ENCODE measurements around the gene BAIAP3.

The BAIAP3 gene

DNA sequence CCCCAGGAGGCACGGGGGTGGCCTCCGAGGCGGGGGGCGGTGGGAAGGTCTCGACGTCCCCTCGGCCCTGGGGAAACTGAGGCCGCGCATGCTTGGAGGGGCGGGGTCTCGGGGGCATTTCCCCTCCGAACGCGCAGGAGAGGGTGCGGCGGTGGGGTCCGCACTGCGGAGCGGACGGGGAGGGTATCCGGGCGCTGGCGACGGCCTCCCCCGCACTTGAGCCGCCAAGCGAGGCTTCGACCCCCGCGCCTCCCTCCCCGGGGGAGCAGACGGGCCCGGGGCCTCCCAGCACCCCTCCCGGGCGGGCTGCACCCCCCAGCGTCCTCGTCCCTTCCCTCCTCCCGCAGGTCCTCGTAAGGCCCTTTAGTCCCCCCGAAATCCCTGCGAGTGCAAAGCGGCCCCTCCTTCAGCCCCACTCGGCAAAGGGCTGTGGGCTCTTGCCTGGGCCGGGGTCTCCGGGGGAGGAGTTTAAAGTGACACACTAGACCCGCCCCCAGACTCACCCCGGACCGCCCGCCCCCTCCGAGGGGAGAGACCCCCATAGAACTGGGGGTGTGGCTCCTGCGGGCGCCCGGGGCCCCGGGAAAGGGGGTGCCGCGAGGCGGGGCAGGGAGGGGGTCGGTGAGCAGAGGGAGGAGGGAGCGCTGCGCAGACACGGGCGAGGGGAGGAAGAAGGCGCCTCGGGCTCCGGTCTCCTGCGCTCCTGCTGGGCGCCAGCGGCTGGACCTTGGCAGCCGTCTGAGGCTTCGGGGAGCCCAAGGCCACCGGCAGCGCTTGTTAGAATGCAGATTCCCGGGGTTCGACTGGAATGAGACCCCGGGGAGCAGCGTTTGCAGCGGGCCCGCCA, 632 bp downstream of the BAIAP3 start:
- DNase-seq, result no peak

GRCh38 chr16:1334739-1335138, 1.3 kb downstream of the BAIAP3 start:
- no peak for DNase-seq

DNA sequence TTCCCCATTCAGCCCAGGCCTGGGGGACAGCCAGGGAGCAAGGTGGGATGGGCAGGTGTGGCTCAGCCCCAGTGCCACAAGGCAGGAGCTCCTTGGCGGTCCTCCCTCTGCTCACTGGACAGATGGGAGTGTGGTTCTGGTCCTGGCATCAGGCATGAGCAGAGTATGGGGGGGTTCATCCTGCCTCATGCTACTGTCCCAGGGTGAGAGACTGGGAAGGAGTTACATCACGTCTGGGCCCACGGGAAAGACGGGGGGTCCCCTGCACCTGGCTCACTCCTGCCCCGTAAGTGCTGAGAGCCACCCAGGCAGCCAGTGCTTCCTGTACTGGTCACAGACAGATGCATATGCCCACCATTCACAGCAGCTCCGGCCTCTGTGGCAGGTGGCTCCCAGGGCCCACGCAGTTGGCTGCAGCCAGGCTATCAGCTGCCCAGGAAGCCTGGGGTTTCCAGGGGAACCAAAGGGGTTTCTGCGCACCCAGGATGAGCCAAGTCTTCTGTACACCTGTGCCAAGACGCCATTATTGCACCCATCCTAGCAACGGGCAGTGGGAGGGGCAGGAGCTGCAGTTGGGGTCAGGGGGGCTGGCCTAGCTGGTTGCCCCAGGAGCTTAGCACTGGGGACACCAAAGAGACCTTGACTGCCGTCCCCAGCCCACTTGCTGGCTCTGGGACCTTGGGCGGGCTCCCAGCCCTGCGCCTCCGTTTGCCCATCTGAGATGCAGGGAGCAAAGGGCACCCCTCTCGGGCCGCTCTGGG, 1.9 kb downstream of the BAIAP3 start:
- no peak for DNase-seq

DNA sequence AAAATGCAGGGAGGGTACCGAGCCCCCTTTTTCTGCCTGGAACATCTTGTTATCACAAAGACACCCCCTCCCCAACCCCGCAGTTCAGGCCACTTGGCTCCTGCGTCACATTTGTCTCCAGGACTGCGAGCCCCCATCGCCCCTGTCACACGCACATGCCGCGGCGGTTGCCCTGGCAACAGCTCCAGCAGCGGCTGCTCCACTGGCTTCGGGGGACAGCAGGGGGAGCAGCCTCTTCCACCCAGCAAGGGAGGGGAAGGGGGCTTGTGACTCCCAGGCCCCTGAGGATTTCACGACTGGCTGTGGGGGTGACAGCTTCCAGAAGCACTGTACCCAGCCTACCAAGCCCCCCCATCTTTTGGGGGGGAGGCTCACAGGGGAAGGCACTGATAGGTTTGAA, 2.6 kb downstream of the BAIAP3 start:
- DNase-seq, result no peak

- no peak for DNase-seq
Measured at GRCh38 chr16:1336619-1337018, 3.2 kb downstream of the BAIAP3 start.

DNA sequence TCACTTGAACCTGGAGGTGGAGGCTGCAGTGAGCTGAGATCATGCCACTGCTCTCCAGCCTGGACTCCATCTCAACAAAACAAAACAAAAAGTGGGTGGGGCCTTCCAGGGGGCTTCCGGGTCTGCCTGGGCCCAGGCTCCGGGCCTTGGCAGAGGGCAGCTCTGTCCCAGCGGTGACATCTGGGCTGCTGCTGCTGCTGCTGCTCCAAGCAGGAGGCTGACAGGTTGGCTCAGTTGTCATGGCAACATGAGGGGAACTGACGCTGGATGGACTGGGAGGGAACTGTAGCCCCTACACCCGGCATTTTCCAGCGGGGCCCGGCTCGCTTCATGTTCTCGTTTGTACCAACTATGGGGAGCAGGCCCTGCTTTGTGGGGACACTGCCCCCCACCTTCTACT, 4.0 kb downstream of the BAIAP3 start:
- DNase-seq, result no peak

- no peak for DNase-seq
Measured at GRCh38 chr16:1338119-1338730, 4.8 kb downstream of the BAIAP3 start.

- DNase-seq, result no peak
Measured at GRCh38 chr16:1338855-1339675, 5.6 kb downstream of the BAIAP3 start.

DNA sequence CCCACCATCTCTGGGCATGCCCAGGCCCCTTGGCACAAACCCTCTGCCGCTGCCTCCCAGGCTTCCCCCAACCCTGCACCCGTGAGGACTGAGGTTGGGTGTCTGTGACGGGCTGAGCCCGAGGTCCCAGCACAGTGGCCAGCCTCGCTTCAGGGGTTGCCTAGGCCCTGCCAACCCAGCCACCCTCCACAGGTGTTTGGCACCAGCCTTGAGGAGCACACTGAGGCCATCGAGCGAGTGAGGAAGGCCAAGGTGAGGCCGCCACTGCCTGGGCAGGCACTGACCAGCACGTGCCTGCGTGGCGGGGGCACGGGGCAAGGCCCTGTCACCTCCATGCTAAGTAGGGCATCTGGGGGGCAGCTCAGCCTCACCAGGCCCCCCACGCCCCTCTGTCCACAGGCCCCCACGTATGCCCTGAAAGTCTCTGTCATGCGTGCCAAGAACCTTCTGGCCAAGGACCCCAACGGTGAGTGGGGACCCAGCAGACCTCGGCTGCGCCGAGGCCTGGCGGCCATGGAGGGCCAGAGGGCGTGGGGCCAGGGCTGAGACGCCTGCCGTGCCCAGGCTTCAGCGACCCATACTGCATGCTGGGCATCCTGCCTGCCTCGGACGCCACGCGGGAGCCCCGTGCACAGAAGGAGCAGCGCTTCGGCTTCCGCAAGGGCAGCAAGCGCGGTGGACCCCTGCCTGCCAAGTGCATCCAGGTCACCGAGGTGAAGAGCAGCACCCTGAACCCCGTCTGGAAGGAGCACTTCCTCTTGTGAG, 7.5 kb downstream of the BAIAP3 start:
- DNase-seq, result no peak

- DNase-seq, result no peak
Measured at GRCh38 chr16:1341495-1342420, 8.3 kb downstream of the BAIAP3 start.

DNA sequence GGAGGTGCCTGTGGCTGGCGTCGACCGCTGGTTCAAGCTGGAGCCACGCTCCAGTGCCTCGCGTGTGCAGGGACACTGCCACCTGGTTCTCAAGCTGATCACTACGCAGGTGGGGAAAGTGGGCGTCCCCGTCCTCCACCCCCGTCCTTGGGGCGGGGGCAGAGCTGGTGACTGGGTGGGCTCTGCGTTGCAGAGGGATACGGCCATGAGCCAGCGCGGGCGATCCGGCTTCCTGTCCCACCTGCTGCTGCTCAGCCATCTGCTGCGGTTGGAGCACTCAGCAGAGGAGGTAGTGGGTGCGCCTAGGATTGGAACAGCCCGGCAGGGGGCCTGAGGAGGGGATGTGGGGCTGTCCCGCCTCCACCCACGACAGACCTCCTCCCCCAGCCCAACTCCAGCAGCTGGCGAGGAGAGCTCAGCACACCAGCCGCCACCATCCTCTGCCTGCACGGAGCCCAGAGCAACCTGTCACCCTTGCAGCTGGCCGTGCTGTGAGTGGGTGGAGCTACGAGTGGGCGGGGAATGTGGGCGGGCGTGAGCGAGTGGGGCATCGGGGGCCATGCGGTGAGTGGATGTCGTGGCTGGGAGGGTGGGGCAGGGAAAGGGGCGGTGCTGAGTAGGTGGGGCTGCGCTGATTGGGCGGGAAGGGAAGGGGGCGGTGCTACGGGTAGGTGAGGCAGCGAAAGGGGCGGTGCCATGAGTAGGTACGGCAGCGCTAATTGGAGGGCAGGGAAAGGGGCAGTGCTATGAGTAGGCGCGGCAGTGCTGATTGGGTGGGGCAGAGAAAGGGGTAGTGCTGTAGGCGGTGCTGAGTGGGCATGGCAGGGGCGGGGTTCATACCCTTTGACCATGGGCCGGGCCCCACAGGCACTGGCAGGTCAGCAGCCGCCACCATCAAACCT, 9.3 kb downstream of the BAIAP3 start:
- peak; percentile 95 for DNase-seq

GRCh38 chr16:1343428-1344242, 10.2 kb downstream of the BAIAP3 start:
- DNase-seq, result no peak

DNA sequence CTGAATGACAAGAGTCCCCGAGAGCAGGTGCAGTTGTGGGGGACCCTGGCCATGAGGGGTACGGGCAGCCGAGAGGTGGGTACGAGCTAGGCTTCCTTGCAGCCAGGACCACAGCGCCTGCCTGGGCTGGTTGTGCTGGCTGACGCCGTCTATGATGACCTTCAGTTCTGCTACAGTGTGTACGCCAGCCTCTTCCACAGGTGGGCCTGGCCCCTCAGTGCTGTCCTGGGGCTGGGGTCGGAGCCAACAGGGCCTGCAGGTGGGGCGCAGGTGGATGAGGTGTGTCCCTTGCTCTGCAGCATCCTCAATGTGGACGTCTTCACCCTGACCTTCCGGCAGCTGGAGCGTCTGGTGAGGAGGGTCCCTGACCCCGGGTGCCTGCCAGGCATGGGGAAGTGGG, 11.1 kb downstream of the BAIAP3 start:
- DNase-seq, result no peak

GRCh38 chr16:1345087-1345486, 11.6 kb downstream of the BAIAP3 start:
- DNase-seq, result no peak

- DNase-seq, result no peak
Measured at GRCh38 chr16:1345651-1346421, 12.4 kb downstream of the BAIAP3 start.

DNA sequence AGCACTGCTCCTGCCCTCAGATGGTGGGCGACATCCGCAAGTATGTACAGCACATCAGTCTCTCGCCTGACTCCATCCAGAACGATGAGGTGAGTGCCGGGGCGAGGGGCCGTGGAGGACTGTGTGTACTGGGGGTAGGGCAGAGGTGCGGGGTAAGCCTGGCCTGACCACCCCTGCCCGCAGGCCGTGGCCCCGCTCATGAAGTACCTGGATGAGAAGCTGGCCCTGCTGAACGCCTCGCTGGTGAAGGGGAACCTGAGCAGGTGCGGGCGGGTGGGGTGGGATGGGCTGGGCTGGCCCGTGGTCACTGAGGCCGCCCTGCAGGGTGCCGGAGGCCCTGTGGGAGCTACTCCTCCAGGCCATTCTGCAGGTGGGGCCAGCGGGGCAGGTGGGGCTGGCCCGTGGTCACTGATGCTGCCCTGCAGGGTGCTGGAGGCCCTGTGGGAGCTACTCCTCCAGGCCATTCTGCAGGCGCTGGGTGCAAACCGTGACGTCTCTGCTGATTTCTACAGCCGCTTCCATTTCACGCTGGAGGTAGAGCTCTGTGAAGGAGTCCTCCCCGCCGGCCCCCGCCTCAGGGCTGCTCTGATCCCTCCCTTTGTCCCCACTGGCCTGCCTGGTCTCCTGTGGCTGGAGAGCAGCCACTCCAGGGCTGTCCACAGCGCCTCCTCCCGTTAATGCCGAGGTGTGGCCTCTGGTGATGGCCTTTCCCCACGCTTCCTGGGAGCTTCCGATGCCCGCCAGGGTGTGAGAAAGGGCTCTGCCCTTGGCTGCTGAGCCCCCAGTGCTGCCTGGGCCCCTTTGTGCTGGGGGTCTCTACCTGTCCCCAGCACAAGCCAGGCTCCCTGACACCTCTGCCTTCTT, 13.2 kb downstream of the BAIAP3 start:
- DNase-seq, result no peak

GRCh38 chr16:1347286-1347855, 13.9 kb downstream of the BAIAP3 start:
- DNase-seq, result no peak

Measured in stimulated activated CD4-positive, alpha-beta T cell treated with anti-CD3 and anti-CD28 coated beads, Interleukin-1b, Interleukin-23, amount 100 ng/mL, for 48 hours (primary cell).